CD4-positive, alpha-beta T cell treated with Interleukin-12 subunit alpha and Interleukin-12 subunit beta, for 1 hour (primary cell): ENCODE results near the gene RAB36.

Source experiments
- DNase-seq: peaks from one replicate; pipeline ENCODE4 v3.0.0-alpha.2; 2020

Gene RAB36

DNA sequence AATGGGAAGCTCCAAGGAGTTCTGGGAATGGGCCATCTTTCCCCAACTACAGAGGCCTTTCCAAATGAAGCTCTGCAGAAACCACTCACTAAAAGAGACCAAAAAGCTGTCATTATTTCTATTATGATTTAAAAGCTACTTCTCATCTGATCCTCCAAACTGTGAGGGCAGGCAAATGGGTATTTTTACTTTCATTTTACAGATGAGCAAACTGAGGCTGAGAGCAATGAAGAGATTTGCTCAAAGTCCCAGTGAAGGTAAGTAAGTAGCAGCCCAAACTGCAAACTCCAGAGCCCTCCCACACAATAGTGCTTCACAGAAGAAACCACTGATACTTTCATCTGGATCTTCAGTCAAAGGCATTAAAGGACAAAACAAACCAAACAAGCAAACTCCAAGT is 4.9 kb upstream of the RAB36 start:
- DNase-seq = no peak

DNA sequence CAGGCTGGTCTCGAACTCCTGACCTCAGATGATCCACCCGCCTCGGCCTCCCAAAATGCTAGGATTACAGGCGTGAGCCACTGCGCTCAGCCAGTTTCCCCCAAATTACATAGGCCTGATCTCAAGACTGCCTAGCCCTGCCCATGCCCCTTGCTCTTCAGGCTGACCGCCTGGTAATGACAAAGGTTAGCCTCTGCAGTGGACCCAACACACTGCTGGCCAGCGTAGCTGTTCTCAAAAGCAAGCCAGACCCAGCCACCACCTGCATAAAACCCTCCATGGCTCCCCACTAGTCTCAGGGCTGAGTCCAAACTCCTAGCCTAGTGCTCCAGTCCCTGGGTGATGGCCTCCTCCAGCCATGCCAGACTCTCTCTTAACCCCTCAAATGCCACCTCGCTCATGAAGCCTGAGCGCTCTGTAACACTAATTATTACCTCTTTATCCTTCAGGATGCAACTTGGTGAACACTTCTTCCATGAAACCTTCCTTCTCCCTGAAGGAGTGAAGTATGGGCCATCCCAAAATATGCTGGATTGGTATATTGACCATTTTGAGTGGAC is 2.7 kb upstream of the RAB36 start:
- DNase-seq = no peak

DNA sequence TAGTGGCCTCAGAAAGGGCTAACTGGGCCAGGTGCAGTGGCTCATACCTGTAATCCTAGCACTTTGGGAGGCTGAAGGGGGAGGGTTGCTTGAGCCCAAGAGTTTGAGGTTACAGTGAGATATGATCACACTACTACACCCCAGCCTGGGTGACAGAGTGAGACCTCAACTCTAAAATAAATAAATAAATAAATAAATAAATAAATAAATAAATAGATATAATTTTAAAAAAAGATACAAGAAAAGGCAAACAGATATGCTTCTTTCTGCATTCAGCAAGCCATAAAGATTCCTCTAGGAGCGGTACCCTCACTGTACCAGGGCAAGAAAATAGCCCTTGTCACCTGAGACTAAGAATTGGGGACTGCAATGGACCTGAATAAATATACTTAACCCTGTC is 2.2 kb upstream of the RAB36 start:
- DNase-seq = no peak

DNA sequence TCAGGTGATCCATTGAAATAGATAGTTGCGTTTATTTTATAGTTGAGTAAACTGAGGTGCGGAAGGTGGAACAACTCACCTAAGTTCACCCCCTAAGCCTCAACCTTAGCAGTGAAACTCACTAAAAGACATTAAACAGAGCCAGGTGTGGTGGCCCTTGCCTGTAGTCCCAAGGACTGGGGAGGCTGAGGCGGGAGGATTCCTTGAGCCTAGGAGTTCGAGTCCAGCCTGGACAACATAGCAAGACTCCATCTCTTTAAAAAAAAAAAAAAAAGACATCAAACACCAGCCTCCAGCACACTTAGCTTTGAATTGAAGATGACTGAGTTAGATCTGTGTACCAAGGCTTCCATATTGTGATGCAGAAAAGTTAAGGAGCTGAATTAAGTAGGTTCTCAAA is 845 bp upstream of the RAB36 start:
- no peak for DNase-seq

DNA sequence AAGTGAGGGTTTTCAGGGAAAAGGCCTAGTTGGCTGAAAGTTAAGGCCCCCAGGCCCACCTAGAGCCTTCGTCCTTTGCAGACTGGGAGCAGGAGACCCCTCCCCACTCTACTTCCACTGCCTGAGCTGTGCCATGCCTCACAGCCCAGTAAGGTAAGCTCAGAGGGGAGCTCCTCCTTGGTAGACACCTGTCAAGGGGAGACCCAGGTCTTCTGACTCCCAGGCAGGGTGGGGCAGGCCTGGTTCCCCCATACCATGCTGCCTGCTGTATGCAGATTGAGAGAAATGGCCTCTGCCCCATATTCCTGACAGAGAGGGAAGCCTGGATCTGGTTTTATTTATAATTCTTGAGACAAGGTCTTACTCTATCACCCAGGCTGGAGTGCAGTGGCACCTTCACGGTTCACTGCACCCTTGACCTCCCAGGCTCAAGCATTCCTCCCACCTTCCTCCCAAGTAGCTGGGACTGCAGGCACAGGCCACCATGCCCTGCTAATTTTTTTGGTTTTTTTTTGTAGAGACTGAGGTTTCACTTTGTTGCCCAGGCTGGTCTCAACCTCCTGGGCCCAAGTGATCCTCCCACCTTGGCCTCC is 697 bp downstream of the RAB36 start:
- DNase-seq = no peak

DNA sequence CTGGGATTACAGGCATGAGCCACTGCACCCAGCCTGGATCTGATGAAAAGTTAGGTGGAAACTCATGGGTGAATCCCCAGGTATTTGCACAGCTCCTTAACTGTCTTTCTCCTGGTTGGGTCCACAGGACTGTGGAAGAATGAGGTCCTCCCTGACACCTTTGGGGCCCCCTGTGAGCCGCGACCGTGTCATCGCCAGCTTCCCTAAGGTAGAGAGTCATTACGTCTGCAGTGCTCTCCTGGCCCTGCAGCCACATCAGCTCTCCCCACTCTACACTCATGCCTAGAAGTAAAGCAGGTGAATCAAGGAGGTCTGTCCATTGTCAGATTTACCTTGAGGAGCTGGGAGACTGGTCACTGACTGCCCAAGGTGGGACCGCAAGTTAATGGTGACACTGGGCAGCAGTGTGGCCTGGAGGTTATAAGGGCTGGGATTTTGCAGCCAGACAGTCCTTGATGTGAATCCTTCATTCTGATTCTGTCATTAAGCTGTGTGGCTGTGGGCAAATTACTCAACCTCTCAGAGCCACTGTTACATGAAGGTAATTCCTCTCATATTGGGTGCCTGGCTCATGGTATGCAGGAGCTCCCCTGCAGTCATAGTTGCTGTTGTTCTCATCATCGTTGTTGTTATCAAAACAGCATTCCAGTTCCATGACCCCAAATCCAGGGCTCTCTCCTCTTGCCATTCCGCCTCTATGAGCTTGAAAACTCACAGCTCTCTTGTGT is 1.4 kb downstream of the RAB36 start:
- no peak for DNase-seq

DNA sequence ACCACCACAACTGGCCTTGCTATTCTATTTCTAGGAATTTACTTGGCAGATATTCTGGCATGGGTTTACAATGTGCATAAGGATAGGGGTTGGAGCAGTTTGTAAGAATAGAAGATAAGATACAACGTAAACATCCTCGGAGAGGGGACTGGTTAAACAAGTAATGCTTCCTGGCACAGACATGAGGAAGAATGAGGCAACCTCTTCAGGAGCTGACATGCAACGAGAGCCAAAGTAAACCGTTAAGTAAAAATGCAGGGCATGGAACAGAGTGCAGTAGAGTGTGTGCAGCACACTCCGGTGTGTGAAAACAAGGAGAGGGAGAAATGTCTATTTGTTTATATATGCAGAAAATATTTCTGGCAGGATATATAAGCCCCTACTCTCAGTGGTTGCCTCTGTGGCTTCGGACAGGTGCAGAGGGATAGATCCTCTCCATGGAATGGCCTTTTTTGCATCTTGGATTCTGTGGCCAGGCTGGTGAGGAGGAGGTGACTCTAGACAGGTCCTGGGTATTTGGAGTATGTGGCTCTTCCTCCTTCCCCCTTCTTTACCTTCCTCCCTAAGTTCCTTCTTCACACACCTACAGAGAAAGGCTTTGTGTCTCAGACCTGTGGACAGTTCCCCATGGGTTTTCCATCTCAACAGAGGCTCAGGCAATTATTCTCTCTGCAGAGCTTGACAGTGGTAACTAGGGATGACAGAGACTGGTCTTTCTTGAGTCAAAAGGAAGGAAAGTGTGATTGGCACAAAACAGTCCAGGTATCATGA is 2.5 kb downstream of the RAB36 start:
- no peak for DNase-seq

DNA sequence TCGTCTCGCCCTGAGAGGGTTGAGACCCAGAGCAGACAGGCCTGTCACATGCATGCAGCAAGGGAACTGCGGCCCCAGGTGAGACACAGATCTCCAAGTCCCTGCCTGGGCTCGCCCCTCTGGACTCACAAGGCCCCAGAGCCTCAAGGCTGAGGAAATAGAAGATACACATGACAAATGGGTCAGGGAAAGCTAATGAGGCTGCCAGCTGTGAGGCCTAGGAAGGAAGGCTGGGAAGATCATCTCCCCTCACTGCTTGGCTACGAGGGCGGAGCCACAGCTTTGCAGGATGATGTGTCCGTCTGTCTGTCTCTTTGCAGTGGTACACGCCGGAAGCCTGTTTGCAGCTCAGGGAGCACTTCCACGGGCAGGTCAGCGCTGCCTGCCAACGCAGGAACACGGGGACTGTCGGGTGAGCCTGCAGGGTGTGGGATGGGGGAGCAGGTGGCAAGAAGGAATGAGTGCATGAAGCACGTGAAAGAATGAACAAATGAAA is 4.5 kb downstream of the RAB36 start:
- DNase-seq = no peak

DNA sequence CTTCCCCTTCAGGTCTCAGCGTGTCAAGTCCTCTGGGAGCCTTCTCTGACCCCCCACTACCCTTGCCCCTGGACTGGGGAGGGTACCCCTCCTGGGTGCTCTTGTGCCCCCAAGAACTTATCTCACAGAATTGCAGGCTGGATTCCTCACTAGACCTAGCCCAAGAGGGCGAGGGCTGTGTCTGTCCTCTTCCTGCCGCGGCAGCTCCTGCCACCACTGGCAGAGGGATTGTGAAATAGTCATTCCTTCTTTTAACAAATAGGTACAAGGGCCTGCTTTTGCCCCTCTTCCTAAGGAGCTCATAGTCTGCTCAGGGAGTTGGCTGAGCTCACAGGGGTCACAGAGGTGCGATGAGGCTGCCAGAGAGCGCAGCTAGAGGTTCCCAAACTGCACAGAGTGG is 5.5 kb downstream of the RAB36 start:
- DNase-seq = no peak

DNA sequence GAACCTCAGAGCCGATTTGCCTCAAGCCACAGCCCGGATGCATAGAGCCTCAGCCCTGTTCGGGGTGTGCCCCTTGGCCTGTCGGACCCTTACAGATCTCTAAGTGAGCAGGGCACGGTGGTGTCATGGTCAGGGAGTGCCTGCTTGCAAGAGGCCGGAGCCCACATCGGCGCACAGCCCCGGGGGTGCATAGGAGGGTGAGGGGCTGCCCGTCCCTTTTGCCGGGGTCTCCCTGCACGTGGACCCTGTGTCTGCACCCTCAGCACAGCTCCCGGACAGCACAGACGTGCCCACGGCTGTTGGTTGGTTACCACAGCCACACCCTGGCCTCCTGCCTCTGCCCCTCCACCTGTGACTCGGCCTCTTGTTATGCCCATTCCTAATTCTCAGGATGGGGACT is 6.5 kb downstream of the RAB36 start:
- no peak for DNase-seq

DNA sequence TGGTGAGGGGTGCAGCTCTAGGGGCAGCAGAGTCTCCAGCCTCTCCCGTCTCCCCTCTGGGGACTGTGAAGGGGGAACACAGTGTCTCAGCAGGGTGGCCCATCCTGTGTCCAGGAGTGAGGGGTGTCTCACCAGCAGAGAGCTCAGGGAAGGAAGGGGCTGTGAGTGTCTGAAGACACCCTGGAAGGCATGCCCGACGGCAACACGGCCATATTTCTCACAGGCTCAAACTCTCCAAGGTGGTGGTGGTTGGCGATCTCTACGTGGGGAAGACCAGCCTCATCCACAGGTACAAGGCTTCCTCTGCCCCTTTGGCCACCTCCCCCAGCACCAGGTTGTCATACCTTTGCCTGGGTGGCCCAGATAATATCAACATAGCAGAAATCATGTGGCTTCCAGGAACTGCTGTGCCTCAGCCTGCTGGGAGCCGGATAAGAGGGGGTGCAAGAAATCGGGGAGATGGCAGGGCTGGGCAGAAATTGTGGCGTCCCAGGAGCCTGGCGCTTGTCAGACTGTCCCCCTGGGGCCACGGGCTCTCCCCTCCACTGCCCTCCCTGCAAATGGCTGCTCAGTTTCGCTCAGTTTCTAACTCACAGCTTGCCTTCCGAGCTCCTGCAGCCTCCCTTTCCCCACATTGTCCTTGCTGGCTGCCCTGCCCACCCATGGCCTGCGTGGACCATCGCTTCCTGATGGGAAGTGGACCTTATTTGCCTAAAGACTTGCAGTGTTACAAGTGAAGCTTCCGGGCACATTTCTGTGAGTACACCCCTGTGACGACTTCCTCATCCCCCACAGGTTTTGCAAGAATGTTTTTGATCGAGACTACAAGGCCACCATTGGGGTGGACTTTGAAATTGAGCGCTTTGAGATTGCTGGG is 7.2 kb downstream of the RAB36 start:
- no peak for DNase-seq

DNA sequence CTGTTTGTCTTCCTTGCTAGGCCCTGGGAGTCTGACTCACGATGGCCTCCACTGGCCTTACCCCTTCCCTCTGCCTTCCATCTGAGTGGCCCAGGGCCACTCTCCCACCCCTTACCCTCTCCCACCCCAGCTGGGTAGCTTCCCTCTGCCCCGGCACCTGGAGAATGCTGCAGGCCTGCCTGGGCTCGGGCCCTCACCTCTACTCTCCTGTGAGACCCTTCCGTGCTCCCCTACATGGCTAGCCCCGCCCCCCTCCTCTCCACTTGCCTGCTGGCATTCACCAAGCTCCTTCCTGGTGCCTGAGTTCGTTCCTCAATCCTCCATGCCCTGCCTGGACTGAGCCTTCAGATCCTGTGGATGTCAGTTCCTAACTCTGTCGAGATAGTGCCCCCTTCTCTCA is 8.7 kb downstream of the RAB36 start:
- no peak for DNase-seq

DNA sequence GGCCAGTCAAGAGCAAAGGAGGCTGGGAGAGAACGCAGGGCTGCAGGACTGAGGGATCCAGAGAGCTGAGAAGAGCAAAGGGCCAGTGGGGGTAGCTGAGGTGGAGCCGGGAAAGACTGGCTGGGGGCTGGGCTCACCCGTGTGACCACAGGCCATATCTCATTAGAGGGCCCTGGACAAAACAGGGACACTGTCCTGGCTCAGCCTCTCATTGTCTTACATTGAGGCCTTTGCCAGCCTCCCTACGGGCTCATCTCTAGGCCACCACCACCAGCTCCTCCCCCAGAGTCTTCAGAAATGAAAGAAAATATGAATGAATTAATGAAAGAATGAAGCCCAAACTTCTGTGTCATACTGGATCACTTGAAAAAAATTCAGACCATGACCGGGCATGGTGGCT is 9.2 kb downstream of the RAB36 start:
- DNase-seq = no peak

DNA sequence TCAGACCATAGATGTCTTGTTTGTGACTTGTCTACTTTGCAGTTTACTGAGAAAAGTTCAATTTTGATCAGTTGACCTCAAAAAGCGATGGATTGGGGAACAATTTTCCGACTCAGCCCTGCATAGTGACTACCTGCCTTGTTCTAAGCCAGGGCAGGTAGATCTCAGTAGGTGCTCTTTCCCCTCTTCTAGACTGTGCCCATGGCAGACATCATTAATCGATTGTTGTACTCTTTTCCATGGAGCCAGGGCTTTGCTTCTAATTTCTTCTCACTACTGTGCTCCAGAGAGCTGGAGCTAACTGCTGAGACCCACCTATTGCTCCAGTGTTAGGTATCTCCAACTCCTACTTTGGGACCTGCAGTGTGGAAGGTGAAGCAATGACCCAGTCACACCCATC is 9.9 kb downstream of the RAB36 start:
- no peak for DNase-seq

DNA sequence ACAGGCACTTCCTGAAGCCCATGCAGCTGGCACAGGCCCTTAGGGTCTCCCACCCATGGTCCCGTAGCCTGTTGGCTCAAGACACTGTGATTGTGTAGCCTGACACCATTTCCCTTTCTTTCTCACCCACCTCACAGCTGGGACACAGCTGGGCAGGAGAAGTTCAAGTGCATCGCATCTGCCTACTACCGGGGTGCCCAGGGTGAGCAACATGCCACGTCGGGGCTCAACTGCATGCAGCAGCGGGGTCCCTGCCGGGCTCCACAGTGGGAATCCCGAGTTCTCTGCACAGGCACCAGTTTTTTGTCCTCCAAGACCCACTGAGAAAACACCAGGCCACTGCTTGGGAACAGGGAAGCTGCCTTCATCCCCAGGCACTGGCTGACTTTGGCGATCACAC is 10.6 kb downstream of the RAB36 start:
- DNase-seq = no peak

DNA sequence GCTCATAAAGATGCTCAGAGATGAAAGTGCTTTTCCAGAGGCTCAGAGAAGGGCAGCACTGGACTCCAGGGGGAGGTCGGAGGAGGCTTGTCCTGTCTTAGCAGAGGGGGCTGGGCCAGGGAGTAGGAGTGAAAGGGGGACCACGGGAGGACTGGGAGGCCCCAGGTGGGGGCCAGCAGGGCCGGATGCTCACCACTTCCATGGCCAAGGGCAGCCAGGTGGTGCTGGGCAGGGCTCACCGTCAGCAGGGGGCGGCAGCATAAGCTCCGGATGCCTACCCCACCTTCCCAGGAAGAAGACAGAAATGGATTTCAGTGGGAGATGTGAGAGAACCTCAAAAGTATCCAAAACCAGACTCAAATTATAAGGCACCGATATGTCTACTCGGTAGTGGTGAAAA is 11.0 kb downstream of the RAB36 start:
- DNase-seq = no peak

DNA sequence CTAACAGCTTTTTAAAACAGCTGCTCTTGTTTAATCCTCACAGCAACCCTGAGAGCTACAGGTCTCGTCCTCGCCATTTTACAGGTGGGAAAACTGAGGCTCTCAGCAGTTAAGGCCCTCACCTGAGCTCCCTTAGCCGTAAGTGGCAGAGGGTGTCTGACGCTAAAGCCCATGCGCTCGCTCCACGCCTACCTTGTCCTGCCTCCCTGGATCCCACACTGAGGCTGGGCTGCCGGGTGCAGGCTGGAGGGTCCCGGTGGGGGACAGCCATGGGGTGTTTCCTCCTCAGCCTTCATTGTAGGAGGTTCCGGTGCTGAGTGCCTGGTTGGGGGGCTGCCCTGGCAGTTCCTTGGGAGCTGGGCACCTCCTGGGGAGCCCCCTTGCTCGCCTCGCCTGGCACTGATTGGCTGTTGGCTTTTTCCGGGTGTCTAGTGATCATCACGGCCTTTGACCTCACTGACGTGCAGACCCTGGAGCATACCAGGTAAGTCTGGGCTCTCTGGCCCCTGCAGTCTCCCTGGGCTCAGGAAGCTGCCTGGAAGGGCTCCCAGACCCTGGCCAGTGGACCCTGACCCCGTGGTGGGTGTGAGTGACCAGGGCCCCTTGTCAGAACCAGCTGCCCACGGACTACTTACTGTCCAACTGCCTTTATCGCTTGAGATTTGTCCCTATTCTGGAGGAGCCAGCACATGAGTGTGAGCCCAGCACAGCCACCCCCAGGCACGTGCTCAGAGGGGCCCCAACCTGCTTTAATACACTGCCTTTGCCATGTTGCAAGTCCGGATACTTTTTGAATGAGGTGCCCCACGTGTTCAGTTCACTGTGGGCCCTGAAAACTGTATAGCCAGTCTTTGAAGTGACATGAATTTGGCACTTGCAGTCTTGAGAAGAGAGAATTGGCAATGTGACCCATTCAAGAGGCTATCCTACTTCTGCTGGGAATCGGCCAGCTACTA is 12.6 kb downstream of the RAB36 start:
- no peak for DNase-seq

DNA sequence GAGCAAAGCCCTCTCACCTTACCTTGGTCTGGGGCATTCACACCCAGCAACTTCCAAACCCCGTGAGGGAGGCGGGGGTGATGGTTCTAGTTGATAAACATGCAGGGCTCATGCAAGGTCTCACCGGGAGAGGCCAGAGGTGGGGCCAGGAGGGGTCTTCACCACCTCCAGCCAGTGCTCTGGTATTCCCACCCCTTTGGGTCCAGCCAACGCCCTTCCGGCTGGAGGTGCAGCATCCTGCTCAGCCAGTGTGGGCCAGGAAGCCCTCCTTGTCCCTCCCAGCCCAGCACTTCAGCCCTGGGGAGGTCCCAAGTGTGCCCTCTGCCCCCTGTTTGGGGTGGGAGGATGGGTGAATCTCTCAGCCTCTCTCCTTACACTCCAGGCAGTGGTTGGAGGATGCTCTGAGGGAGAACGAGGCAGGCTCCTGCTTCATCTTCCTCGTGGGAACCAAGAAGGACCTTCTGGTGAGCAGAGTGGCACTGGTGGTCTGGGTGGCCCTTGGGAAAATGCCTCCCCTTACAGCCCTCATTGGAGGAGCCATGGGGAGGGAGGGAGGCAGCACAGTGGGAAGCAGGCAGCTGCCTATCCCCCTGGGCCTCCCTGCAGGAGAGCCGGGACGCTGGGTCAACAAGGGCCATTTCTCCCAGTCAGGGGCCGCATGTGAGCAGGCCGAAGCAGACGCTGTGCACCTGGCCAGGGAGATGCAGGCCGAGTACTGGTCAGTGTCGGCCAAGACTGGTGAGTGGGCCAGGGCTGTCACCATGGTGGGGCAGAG is 13.4 kb downstream of the RAB36 start:
- DNase-seq = no peak

DNA sequence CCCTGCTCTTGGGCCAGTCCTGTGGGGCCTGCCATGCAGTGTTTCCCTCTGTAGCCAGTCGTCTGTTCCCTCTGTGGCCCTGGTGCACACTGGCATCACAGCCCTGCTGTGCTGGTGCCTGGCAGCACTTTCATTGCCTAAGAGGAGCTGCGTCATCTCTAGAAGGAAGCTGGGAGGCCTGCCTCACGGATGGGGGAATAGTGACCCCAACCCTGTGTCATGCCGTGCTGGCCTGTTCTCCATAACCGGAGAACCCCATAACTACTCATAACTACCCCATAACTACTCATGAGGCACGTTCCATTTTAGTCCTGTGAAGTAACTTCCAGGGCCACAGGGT is 14.0 kb downstream of the RAB36 start:
- no peak for DNase-seq

DNA sequence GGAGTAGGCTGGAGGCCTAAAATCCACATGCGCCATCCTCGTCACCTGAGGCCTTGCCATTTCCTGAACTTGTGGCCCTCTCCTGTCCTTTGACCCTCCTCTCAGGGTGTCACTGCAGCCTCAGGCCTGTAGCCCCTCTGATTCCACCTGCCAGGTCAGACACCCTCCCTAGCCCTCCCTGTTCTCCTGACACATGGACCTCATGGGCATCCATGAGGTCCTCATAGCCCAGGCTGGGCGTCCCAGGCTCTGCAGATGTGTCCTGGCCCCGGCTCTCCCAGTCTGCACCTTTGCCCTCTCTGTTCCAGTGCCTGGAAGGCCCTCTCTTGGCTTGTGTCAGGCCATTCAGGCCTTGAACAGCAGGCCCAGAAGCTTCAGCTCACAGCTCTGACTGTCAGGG is 15.8 kb downstream of the RAB36 start:
- DNase-seq = no peak

DNA sequence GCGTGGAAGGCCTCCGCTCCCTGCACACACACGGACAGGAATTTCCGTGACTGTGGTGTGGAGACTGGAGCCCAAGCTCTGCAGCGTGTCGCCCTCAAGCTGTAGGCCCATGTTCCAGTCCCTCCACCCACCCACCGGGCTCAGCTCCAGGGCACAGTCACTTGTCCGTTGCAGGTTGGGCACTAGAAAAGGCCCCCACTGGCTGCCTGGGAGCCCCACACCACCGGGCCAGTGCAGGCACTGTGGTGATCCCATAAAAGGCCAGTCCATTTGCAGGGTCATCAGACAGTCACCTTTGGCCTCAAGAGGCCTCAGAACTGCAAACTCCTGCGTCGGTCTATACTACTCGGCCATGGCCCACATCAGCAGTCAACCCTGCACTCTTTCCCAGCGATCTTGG is 16.3 kb downstream of the RAB36 start:
- no peak for DNase-seq
